ENCODE results near the gene THBS3.
"Not testable (repeated sequence)": the region's sequence is repeated elsewhere in the genome, so short reads cannot be mapped to it uniquely, and the experiment has no call there.

Gene THBS3

DNA sequence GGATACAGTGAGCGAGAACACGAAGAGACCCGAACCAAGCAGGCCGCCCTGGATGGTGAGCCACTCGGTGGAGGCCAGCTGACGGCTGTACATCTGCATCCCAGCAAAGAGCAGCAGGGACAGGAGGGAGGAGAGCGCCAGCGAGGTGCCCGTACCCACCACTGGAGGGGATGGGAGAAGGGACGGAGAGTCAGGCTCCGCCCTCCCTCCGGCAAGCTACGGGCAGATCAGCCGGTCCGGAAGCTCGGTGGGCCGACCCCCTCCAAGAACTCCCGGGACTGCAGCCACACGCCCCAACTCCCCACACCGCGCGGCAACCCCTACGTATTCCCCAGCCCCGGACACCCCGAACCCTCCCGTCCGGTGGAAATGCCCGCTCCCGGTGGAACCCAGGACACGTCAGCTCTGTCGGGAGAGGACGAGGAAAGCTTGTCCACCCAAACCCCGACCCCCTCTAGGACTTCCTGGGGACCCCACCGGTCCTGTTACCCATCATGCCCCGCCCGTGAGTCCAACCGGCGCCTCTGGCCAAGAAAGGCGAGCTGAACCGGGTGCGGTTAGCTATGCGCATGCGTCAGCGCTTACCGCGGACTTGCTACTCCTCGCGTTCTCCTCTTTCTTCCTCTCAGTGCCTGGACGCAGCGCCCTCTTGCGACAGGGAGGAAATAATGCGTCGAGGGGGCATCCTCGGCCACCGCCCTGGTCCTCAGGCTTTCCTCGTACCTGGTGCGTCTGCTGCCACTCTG lies 34.8 kb downstream of the THBS3 start, which contains the start of gene KRTCAP2:
KRTCAP2 (minus strand) TSS at position 573 of the 746 bp plus-strand sequence; CDS start at position 493, 80 bp downstream.
- peak; percentile 98 for DNase-seq

DNA sequence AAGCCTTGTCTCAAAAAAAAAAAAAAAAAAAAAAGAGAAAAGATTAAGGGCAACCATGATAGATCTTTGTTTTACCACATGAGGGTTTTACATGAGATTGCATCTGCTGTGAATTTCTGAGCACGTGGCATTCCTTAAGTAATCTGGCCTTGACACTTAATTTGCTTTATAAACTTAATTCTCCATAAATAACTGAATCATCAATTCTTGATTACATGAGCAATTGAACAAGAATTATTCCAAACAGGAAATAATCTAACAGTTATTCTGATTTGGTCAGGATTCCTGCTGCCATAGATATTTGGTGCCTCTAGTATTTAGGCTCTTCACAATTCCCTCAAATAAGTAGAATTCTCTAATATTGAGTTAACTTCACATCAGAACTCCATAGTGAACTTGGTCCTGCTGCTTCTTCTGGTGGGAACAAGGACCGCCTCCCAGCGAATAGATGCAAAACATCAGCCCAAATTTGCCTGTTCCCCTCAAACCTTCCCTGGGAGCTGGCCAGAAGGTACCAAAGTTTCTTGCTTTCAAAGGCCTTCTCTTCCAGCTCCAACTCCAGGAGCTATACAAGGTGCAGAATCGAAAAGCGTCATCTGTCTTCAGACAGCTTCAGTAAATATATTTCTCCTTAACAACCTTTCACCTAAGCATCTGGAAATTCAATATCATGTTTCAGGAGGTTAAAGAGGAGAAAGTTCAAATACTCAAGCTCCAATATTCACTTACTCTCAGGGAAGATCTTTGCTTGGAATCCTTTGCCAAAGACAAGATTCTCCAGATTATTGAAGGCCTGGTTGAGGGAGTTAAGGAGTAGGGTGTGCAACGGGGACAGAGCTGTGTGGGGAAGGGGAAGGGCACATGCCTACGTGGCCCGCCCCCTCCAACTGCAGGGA lies 35.6 kb downstream of the THBS3 start:
- no peak for DNase-seq

DNA sequence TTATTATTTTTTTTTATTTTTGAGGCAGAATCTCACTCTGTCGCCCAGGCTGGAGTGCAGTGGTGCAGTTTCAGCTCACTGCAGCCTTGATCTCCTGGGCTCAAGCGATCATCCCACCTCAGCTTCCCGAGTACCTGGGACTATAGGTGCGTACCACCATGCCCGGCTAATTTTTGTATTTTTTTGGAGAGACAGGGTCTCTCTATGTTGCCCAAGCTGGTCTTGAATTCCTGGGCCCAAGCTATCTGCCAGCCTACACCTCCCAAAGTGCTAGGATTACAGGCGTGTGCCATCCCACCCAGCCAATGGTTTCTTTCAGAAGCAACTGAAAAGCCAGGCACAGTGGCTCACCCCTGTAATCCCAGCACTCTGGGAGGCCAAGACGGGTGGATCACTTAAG lies 36.9 kb downstream of the THBS3 start:
- DNase-seq = no peak

- DNase-seq = no peak
Observed at GRCh38 chr1:155170101-155170785, 37.5 kb downstream of the THBS3 start.

DNA sequence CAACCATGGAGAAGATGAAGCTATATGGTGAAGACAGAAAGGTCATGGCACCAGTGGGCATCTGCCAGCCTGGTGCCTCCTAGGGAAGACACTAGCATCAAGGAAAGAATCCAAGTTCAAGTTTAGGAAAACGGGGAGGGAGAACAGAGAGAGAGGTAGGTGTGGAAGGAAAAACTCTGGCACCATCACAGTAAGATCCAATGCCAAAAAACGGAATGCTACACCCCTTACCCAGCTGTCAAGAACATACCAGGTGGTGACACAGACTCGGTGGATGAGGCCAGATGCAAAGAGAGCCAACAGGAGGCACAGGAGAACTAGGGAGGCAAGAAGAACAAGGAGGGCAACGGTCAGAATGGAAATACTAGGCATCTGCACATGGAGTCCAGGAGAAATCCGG lies 38.2 kb downstream of the THBS3 start:
- DNase-seq = no peak

- DNase-seq = no peak
Observed at GRCh38 chr1:155168456-155169210, 39.1 kb downstream of the THBS3 start.

DNA sequence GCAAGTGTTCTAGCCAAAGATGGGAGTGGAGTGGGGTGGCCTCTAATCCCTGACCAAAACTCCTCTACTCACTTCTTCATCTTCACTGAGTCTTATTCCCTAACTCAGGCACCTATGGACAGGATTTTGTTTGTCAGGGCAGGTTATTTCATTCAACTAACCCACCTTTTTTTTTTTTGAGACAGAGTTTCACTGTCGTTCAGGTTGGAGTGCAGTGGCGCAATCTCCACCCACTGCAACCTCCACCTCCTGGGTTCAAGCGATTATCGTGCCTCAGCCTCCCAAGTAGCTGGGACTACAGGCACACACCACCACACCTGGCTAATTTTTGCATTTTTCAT lies 39.6 kb downstream of the THBS3 start:
- DNase-seq = not testable (repeated sequence)

GRCh38 chr1:155167166-155168104 lies 40.3 kb downstream of the THBS3 start:
- peak; percentile 19 for DNase-seq

- DNase-seq = no peak
Observed at GRCh38 chr1:155166471-155167165, 41.1 kb downstream of the THBS3 start.

DNA sequence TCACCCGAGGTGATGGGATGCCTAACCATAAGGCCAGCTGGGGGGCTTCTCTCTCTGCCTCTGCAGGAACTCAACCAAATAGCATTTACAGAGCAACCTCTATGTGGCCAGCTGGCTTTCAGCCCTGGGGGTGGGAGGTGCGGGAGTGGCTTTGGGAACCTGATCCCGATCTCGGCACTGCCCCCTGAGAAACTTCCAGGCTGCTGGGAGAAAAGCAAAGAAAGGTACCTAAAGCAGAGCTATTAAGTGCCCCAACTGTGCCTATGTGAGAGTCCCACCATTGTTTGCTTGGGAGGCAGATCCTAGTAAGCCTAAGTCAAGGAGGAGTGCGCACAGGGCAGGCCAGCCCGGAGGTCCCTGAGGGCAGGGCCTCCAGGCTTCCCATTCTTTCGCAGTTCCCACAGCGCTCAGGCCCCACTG lies 41.6 kb downstream of the THBS3 start:
- DNase-seq = no peak

DNA sequence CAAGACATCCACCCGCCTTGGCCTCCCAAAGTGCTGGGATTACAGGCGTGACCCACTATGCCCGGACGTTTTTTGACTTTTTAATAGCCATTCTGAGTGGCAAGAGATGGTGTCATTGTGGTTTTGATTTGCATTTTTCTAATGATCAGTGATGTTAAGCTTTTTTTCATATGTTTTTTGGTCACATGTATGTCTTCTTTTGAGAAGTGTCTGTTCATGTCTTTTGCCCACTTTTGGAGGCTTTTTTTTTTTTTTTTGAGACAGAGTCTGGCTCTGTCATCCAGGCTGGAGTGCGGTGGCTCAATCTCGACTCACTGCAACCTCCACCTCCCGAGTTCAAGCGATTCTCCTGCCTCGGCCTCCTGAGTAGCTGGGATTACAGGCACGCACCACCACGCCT lies 43.1 kb downstream of the THBS3 start:
- DNase-seq = not testable (repeated sequence)

DNA sequence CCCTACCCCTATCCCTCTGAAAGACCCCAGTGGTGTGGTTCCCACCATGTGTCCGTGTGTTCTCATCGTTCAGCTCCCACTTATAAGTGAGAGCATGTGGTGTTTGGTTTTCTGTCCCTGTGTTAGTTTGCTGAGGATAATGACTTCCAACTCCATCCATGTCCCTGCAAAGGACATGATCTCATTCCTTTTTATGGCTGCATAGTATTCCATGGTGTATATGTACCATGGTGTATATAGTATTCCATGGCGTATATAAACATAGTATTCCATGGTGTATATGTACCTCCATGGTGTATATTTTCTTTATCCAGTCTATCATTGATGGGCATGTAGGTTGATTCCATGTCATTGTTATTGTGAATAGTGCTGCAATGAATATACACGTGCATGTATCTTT lies 43.9 kb downstream of the THBS3 start:
- not testable (repeated sequence) for DNase-seq

DNA sequence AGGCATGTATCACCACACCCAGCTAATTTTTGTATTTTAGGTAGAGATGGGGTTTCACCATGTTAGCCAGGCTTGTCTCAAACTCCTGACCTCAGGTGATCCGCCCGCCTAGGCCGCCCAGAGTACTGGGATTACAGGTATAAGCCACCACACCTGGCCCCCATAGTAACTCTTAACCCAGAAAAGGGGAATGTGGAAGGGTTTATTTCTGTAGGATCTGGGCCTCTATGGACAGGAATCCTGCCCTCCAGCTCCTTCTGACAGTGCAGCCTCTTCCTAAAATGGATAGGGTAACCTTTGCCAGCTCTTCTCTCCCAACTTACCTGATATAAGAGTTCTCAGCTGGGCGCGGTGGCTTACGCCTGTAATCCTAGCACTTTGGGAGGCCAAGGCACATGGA lies 45.1 kb downstream of the THBS3 start:
- DNase-seq = not testable (repeated sequence)

- DNase-seq = no peak
Observed at GRCh38 chr1:155160128-155160527, 47.6 kb downstream of the THBS3 start.

GRCh38 chr1:155158991-155159390 lies 48.7 kb downstream of the THBS3 start:
- no peak for DNase-seq

DNA sequence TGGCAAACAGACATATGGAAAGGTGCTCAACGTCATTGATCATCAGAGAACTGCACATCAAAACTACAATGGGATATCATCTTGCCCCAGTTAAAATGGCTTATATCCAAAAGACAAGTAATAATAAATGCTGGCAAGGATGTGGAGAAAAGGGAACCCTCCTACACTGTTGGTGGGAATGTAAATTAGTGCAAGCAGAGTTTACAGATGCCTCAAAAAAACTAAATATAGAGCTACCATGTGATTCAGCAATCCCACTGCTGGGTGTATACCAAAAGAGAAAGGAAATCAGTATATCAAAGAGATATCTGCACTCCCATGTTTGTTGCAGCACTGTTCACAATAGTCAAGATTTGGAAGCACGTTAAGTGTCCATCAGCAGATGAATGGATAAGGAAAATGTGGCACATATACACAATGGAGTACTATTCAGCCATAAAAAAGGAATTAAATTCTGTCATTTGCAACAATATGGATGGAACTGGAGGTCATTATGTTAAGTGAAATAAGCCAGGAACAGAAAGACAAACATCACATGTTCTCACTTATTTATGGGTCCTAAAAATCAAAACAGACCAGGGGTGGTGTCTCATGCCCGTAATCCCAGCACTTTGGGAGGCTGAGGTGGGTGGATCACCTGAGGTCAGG lies 51.6 kb downstream of the THBS3 start:
- not testable (repeated sequence) for DNase-seq
